HepG2 (cell line): Measurements from ENCODE around the gene SDR39U1. TPM values are rescaled to one million over a fixed set of nuclear protein-coding genes. Genes with fewer than 3 reads are reported as not detected.

ENCODE experiments used
- ASH2L ChIP-seq: fragments of 300-600, 200-600 bp; sonication (generic); IDR thresholded peaks from 2 replicates; pipeline ENCODE4 v1.7.0; 2017; ENCODE audit warnings: low read depth, mild to moderate bottlenecking, moderate library complexity, mixed read lengths, low read length; ENCODE audit not compliant: insufficient read length
- BHLHE40 ChIP-seq: IDR thresholded peaks from 2 replicates; pipeline ENCODE4 v1.6.1; 2011; ENCODE audit warnings: low read length, improper control_type of control experiment
- BRCA1 ChIP-seq: sonication (generic); formaldehyde crosslinking; IDR thresholded peaks from 2 replicates; pipeline ENCODE4 v1.4.0; 2020; ENCODE audit warnings: missing genetic modification reagents
- ERF ChIP-seq: IDR thresholded peaks from 2 replicates; pipeline ENCODE4 v1.6.1; 2018; ENCODE audit warnings: missing biosample characterization, missing genetic modification reagents
- GPBP1L1 ChIP-seq: sonication (generic); formaldehyde crosslinking; IDR thresholded peaks from 2 replicates; pipeline ENCODE4 v1.5.0; 2020; ENCODE audit warnings: mild to moderate bottlenecking, missing genetic modification reagents
- KAT2B ChIP-seq: fragments of 150-350 bp; IDR thresholded peaks from 2 replicates; pipeline ENCODE4 v1.6.1; 2014; ENCODE audit warnings: low read depth, low read length, borderline replicate concordance
- PHF5A ChIP-seq: IDR thresholded peaks from one replicate; pipeline ENCODE4 v1.6.1; 2018; ENCODE audit warnings: low read depth, missing genetic modification reagents; ENCODE audit not compliant: unreplicated experiment
- PLRG1 ChIP-seq: fragments of 450-650 bp; conservative IDR thresholded peaks from 2 replicates; pipeline ENCODE4 v1.6.1; 2016
- PRPF4 ChIP-seq: fragments of 200-400 bp; formaldehyde crosslinking; IDR thresholded peaks from 2 replicates; pipeline ENCODE4 v1.6.1; 2016; ENCODE audit warnings: low read length, low read depth; ENCODE audit not compliant: poor library complexity, severe bottlenecking
- RAD21 ChIP-seq: fragments of 450-650 bp; formaldehyde crosslinking; IDR thresholded peaks from 2 replicates; pipeline ENCODE4 v1.5.0; 2020; ENCODE audit warnings: mild to moderate bottlenecking
- SMARCE1 ChIP-seq: fragments of 450-650 bp; IDR thresholded peaks from 2 replicates; pipeline ENCODE4 v1.6.1; 2017; ENCODE audit warnings: borderline replicate concordance
- SNAPC4 ChIP-seq: sonication (generic); formaldehyde crosslinking; IDR thresholded peaks from 2 replicates; pipeline ENCODE4 v1.4.0; 2020; ENCODE audit warnings: mild to moderate bottlenecking, missing genetic modification reagents
- TSC22D2 ChIP-seq: sonication (generic); formaldehyde crosslinking; IDR thresholded peaks from 2 replicates; pipeline ENCODE4 v1.5.1; 2020; ENCODE audit warnings: missing genetic modification reagents, mild to moderate bottlenecking, borderline replicate concordance
- ZFP1 ChIP-seq: IDR thresholded peaks from 2 replicates; pipeline ENCODE4 v1.6.1; 2016
- ZNF17 ChIP-seq: sonication (generic); formaldehyde crosslinking; IDR thresholded peaks from 2 replicates; pipeline ENCODE4 v1.5.0; 2020; ENCODE audit warnings: mild to moderate bottlenecking, missing genetic modification reagents
- ZNF280B ChIP-seq: sonication (generic); formaldehyde crosslinking; IDR thresholded peaks from 2 replicates; pipeline ENCODE4 v1.5.0; 2020; ENCODE audit warnings: missing genetic modification reagents, mild to moderate bottlenecking, borderline replicate concordance
- ZNF562 ChIP-seq: sonication (generic); formaldehyde crosslinking; IDR thresholded peaks from 2 replicates; pipeline ENCODE4 v1.8.0; 2022; ENCODE audit warnings: missing genetic modification reagents, borderline replicate concordance
- ZNF629 ChIP-seq: sonication (generic); formaldehyde crosslinking; conservative IDR thresholded peaks from 2 replicates; pipeline ENCODE4 v1.5.0; 2020; ENCODE audit warnings: missing genetic modification reagents
- ZSCAN21 ChIP-seq: sonication (generic); formaldehyde crosslinking; IDR thresholded peaks from 2 replicates; pipeline ENCODE4 v1.8.0; 2022; ENCODE audit warnings: mild to moderate bottlenecking, missing genetic modification reagents, moderate library complexity, borderline replicate concordance
- polyA plus RNA-seq, 8 experiments: library from polyadenylated mRNA; depleted of rRNA in 3 of 8; stranded (reverse) in 7 of 8; unstranded in 1 of 8; fragments of >200 nt; fragmentation: Illumina TruSeq in 4 of 8; extraction: Trizol in 4 of 8; gene quantifications; 2 replicates each; pipeline versions ENCODE4 v1.2.1 to v1.2.3, GENCODE V29; 2011 to 2016; ENCODE audit warnings: low read depth in 4 of 8, missing spikeins in 1 of 8, mixed read lengths in 1 of 8; ENCODE audit not compliant: insufficient read depth in 1 of 8
- total RNA-seq, 5 experiments: library from RNA; depleted of rRNA; stranded (reverse); fragments of >200 nt; fragmentation: Illumina TruSeq; extraction: Trizol; gene quantifications; 2 replicates each; pipeline ENCODE4 v1.2.3, GENCODE V29; 2016; ENCODE audit warnings: low read depth in 1 of 5
- TF ChIP-seq, protein P1 (sequence below): sonication (generic); formaldehyde crosslinking; IDR thresholded peaks from 2 replicates; pipeline ENCODE4 v1.4.0; 2020; ENCODE audit warnings: missing genetic modification reagents

Gene SDR39U1
- total and polyA plus RNA-seq, 2 of the 13 experiments (the other 11 are each of a cell fraction or from before 2014, with no cell fraction given), result 34.4 to 129 TPM

DNA sequence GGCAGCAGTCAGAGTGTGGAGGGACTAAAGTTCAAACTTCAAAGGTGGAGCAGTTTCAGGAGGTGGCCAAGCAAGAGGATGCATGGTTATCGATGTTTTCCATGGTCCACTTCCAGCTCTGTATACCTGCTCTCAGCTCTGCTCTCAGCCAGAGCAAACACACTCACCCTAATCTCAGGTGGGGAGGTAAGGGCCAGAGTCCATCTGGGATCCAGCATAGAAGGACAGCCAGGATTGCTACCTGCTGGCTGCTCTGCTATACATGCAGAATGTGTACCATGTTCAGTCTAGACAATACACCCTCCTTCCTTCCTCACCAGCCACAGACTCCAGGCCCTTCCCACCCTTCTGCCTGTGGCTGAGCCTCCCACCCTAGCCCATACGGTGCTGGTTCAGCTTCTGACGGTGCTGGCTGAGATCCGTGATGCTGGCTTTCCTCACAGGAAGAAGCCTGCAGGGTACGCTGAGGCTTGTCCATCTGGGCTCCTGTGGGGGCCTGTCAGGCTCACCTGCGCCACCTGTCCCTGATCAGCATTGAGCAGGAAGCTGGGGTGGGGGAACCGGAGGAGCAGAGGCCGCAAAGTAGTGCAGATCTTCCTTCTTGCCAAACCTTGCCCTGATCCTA, 15.6 kb downstream of the SDR39U1 start (continued):
- TF ChIP-seq SNAPC4 (no peak), ZNF17 (CRISPR knock-in tag) (no peak), ZNF629 (CRISPR knock-in tag) (peak; percentile 64; the same call in 1 of the 2 replicates), PRPF4 (no peak), RAD21 (CRISPR knock-in tag) (no peak), PHF5A (CRISPR knock-in tag) (peak; percentile 86), ZSCAN21 (CRISPR knock-in tag) (no peak), ZNF562 (CRISPR knock-in tag) (no peak), BRCA1 (no peak), KAT2B (no peak), ZFP1 (0 out of 2 replicates have a peak, but pooled peaks have one; percentile 58), ASH2L (peak; percentile 30), ERF (CRISPR knock-in tag) (peak; percentile 95), SMARCE1 (no peak), TSC22D2 (CRISPR knock-in tag) (no peak), ZNF280B (CRISPR knock-in tag) (no peak), PLRG1 (no peak), BHLHE40 (no peak), GPBP1L1 (CRISPR knock-in tag) (no peak)
- TF ChIP-seq, protein P1, sequence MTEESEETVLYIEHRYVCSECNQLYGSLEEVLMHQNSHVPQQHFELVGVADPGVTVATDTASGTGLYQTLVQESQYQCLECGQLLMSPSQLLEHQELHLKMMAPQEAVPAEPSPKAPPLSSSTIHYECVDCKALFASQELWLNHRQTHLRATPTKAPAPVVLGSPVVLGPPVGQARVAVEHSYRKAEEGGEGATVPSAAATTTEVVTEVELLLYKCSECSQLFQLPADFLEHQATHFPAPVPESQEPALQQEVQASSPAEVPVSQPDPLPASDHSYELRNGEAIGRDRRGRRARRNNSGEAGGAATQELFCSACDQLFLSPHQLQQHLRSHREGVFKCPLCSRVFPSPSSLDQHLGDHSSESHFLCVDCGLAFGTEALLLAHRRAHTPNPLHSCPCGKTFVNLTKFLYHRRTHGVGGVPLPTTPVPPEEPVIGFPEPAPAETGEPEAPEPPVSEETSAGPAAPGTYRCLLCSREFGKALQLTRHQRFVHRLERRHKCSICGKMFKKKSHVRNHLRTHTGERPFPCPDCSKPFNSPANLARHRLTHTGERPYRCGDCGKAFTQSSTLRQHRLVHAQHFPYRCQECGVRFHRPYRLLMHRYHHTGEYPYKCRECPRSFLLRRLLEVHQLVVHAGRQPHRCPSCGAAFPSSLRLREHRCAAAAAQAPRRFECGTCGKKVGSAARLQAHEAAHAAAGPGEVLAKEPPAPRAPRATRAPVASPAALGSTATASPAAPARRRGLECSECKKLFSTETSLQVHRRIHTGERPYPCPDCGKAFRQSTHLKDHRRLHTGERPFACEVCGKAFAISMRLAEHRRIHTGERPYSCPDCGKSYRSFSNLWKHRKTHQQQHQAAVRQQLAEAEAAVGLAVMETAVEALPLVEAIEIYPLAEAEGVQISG (CRISPR knock-in tag), result peak; percentile 64
